HEK293 (cell line): ENCODE measurements around the gene SH3GL1.

Source experiments
- CTCF ChIA-PET: fragments of 350-600 bp; formaldehyde crosslinking; extraction: SDS; loops from one replicate; lab custom pipeline; 2021; ENCODE audit warnings: antibody characterized with exemption; lab: Yijun Ruan, JAX
- POLR2A ChIA-PET: fragments of 300-600 bp; formaldehyde crosslinking; extraction: SDS; loops from one replicate; lab custom pipeline; 2020; ENCODE audit warnings: antibody characterized with exemption, inconsistent platforms; lab: Yijun Ruan, JAX
- H3K27ac ChIP-seq: fragments of 200-500 bp; sonication (Bioruptor generic); 2 replicates; pipeline ENCODE4 v1.5.1; 2014; ENCODE audit warnings: low read depth, low read length, control low read depth, inconsistent platforms; ENCODE audit errors: extremely low read depth
- H3K36me3 ChIP-seq, 2 experiments: fragments of 200-500 bp in 1 of 2; sonication (Bioruptor generic) in 1 of 2; 1 replicate in 1 of 2; 2 replicates in 1 of 2; pipeline ENCODE4 v1.5.1; 2014 to 2017; ENCODE audit warnings: inconsistent platforms in 2 of 2, low read length in 2 of 2; ENCODE audit not compliant: control insufficient read depth in 2 of 2, insufficient read depth in 1 of 2
- H3K4me1 ChIP-seq: fragments of 200-500 bp; sonication (Bioruptor generic); 2 replicates; pipeline ENCODE4 v1.5.1; 2014; ENCODE audit warnings: mild to moderate bottlenecking, low read length, inconsistent platforms; ENCODE audit not compliant: control insufficient read depth, insufficient read depth
- H3K4me3 ChIP-seq: 2 replicates; pipeline ENCODE4 v1.5.1; 2011; ENCODE audit warnings: low read depth, mild to moderate bottlenecking, control low read depth, low read length, moderate library complexity
- H3K9me3 ChIP-seq: fragments of 200-500 bp; sonication (Bioruptor generic); 2 replicates; pipeline ENCODE4 v1.5.1; 2014; ENCODE audit warnings: low read depth, low read length, inconsistent platforms; ENCODE audit not compliant: control insufficient read depth, insufficient read depth
- GLIS1 ChIP-seq: fragments of 450-650 bp; formaldehyde crosslinking; IDR thresholded peaks from 2 replicates; pipeline ENCODE4 v1.5.1; 2016; ENCODE audit warnings: missing biosample characterization, missing genetic modification characterization
- GLIS2 ChIP-seq: fragments of 450-650 bp; formaldehyde crosslinking; IDR thresholded peaks from 2 replicates; pipeline ENCODE4 v1.5.1; 2016; ENCODE audit warnings: missing biosample characterization, missing genetic modification characterization
- PATZ1 ChIP-seq: fragments of 450-650 bp; formaldehyde crosslinking; IDR thresholded peaks from 2 replicates; pipeline ENCODE4 v1.5.1; 2016; ENCODE audit warnings: missing biosample characterization, missing genetic modification characterization
- SP3 ChIP-seq: fragments of 450-650 bp; formaldehyde crosslinking; IDR thresholded peaks from 2 replicates; pipeline ENCODE4 v1.5.1; 2016; ENCODE audit warnings: missing biosample characterization, missing genetic modification characterization
- ZBTB20 ChIP-seq: fragments of 450-650 bp; formaldehyde crosslinking; IDR thresholded peaks from 2 replicates; pipeline ENCODE4 v1.5.1; 2016; ENCODE audit warnings: missing biosample characterization, missing genetic modification characterization
- ZIC2 ChIP-seq: fragments of 450-650 bp; formaldehyde crosslinking; IDR thresholded peaks from 2 replicates; pipeline ENCODE4 v1.5.1; 2016; ENCODE audit warnings: missing biosample characterization, missing genetic modification characterization
- ZNF121 ChIP-seq: fragments of 450-650 bp; formaldehyde crosslinking; IDR thresholded peaks from 2 replicates; pipeline ENCODE4 v1.5.1; 2016; ENCODE audit warnings: missing biosample characterization, missing genetic modification characterization
- ZNF155 ChIP-seq: fragments of 450-650 bp; formaldehyde crosslinking; IDR thresholded peaks from 2 replicates; pipeline ENCODE4 v1.5.1; 2016; ENCODE audit warnings: missing biosample characterization, missing genetic modification characterization
- ZNF16 ChIP-seq: fragments of 450-650 bp; formaldehyde crosslinking; IDR thresholded peaks from 2 replicates; pipeline ENCODE4 v1.5.1; 2016; ENCODE audit warnings: low read depth, missing biosample characterization, missing genetic modification characterization
- ZNF19 ChIP-seq: fragments of 450-650 bp; formaldehyde crosslinking; IDR thresholded peaks from 2 replicates; pipeline ENCODE4; 2016; ENCODE audit warnings: missing biosample characterization, missing genetic modification characterization, low read depth
- ZNF292 ChIP-seq: fragments of 450-650 bp; formaldehyde crosslinking; IDR thresholded peaks from 2 replicates; pipeline ENCODE4 v1.5.1; 2016; ENCODE audit warnings: low read depth, missing biosample characterization, missing genetic modification characterization, borderline replicate concordance
- ZNF600 ChIP-seq: fragments of 450-650 bp; formaldehyde crosslinking; IDR thresholded peaks from 2 replicates; pipeline ENCODE4 v1.5.1; 2016; ENCODE audit warnings: missing biosample characterization, missing genetic modification characterization
- ZNF623 ChIP-seq: fragments of 450-650 bp; formaldehyde crosslinking; IDR thresholded peaks from 2 replicates; pipeline ENCODE4 v1.5.1; 2016; ENCODE audit warnings: missing biosample characterization, missing genetic modification characterization
- ZNF658 ChIP-seq: fragments of 450-650 bp; formaldehyde crosslinking; IDR thresholded peaks from 2 replicates; pipeline ENCODE4; 2016; ENCODE audit warnings: missing biosample characterization, missing genetic modification characterization

Gene SH3GL1

GRCh38 chr19:4360081-4360569 is 40.2 kb downstream of the SH3GL1 start:
- no peaks in the 10 kb centered on the region for H3K9me3 ChIP-seq
- H3K36me3 ChIP-seq, result peaks cover 12 to 64% of the 10 kb centered on the region in 2 experiments; a peak in 2 of 3 replicates
- H3K4me1 ChIP-seq, result no peaks in the 10 kb centered on the region
- ChIA-PET CTCF (interaction anchor here (1.8 to 3.7 kb wide), 3 partner anchors 15 to 93 kb away, joined by 4 to 13 read pairs (median 6); partner anchors contain the start of gene SH3GL1), POLR2A (interaction anchor here (0.7 to 1.8 kb wide), 2 partner anchors 18 to 823 kb away, joined by 3 to 5 read pairs; no protein-coding TSS in a partner anchor)
- no peak overlapping the region for H3K4me3 ChIP-seq
- no peak for TF ChIP-seq ZNF19
- no peak for TF ChIP-seq ZNF16 (tag by site-specific recombination)
- no peak for TF ChIP-seq ZNF623
- TF ChIP-seq ZBTB20 (tag by site-specific recombination), result peak; percentile 73
- H3K27ac ChIP-seq, result 0 out of 2 replicates have a peak overlapping the region, but pooled peaks have one; percentile 11

- POLR2A ChIA-PET, result interaction anchor here (0.6 to 1.9 kb wide), 4 partner anchors 17 to 1359 kb away, joined by 3 to 12 read pairs (median 5); partner anchors contain the start of genes CHAF1A and MPND
- no peaks in the 10 kb centered on the region for H3K4me1 ChIP-seq
- H3K9me3 ChIP-seq, result no peaks in the 10 kb centered on the region
- CTCF ChIA-PET, result interaction anchor here (1.8 to 3.7 kb wide), 3 partner anchors 14 to 93 kb away, joined by 4 to 13 read pairs (median 6); partner anchors contain the start of gene SH3GL1
- H3K4me3 ChIP-seq, result no peak overlapping the region
- peaks cover 7 to 62% of the 10 kb centered on the region in 2 experiments; a peak in 2 of 3 replicates for H3K36me3 ChIP-seq
- TF ChIP-seq ZNF600 (tag by site-specific recombination) (peak; percentile 69; the same call in 1 of the 2 replicates), PATZ1 (tag by site-specific recombination) (peak; percentile 31; the same call in 1 of the 2 replicates), ZIC2 (tag by site-specific recombination) (0 out of 2 replicates have a peak, but pooled peaks have one; percentile 5), ZNF658 (tag by site-specific recombination) (no peak), ZNF155 (no peak)
- no peak overlapping the region for H3K27ac ChIP-seq
These were observed 40.7 kb downstream of the SH3GL1 start for GRCh38 chr19:4359627-4360000.

- Histone ChIP-seq H3K36me3 (peaks cover 3 to 64% of the 10 kb centered on the region in 2 experiments; a peak in 2 of 3 replicates), H3K4me3 (no peak overlapping the region), H3K9me3 (no peaks in the 10 kb centered on the region)
- TF ChIP-seq GLIS2 (tag by site-specific recombination) (0 out of 2 replicates have a peak, but pooled peaks have one; percentile 32), GLIS1 (tag by site-specific recombination) (peak; percentile 37; the same call in 1 of the 2 replicates), ZIC2 (tag by site-specific recombination) (peak; percentile 41; the same call in 1 of the 2 replicates), ZNF121 (tag by site-specific recombination) (peak; percentile 43; the same call in 1 of the 2 replicates), ZNF292 (tag by site-specific recombination) (no peak), SP3 (tag by site-specific recombination) (no peak)
- TF ChIP-seq, all 188 proteins: peak for 4
- ChIA-PET CTCF (interaction anchor here (0.7 to 3.7 kb wide), 7 partner anchors 14 to 92 kb away, joined by 3 to 13 read pairs (median 4); partner anchors contain the start of gene SH3GL1), POLR2A (interaction anchor here (0.6 to 1.9 kb wide), 4 partner anchors 16 to 1360 kb away, joined by 3 to 12 read pairs (median 5); partner anchors contain the start of genes CHAF1A and MPND)
- Histone ChIP-seq H3K27ac (no peak overlapping the region), H3K4me1 (no peaks in the 10 kb centered on the region)
These were observed 41.4 kb downstream of the SH3GL1 start for GRCh38 chr19:4358709-4359626.
